ENCODE data around the gene KRT14. TPM values are rescaled to one million over a fixed set of nuclear protein-coding genes. Genes with fewer than 3 reads are reported as not detected.

Gene KRT14
- total RNA-seq, 1 experiment from 2014 or later = not detected

DNA sequence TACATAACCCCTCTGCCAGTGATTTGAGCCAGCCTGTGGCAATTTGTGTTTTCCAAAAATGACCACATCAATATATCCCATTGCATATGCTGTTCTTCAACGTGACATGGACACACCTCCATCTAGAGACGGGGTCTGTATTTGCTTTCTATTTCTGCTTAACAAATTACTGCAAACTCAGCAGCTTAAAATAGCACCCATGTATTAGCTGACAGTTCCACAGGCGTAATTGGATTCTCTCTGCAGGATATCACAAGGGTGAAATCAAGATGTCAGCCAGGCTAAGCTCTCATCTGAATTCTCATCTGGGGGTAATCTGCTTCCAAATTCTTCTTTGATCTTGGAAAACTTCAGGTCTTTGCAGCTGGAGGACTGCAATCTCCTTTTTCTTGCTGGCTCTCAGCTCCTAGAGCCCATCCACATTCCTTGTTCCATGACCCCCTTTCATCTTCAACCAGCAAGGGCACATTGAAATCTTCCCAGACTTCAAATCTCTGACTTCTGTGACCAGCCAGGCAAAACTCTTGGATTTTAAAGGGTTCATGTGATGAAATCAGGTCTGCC lies 23.0 kb downstream of the KRT14 start:
- peaks cover 11% of the 10 kb centered on the region for H3K4me1 Mint-ChIP-seq (ENCODE audit: low read depth, unreplicated experiment)

DNA sequence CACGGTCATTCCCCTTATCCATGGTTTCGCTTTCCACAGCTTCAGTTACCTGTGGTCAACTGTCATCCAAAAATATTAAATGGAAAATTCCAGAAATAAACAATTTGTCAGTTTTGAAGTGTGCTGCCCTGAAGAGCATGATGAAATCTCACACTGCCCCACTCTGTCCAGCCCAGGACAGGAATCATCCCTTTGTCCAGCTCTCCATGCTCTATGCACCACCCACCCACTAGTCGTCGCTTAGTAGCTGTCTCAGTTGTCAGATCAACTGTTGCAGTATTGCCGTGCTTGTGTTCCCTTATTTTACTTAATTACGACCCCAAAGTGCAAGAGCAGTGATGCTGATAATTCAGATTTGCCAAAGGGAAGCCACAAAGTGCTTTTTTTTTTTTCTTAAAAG lies 25.1 kb downstream of the KRT14 start:
- no peak overlapping the region for H3K4me3 Mint-ChIP-seq (ENCODE audit: unreplicated experiment)
- no TSS peak for BruUV-seq (replicated peaks)
- H3K9me3 Mint-ChIP-seq (ENCODE audit: unreplicated experiment) = no peaks in the 10 kb centered on the region
- no peak for DNase-seq
- peaks cover 3% of the 10 kb centered on the region for H3K27me3 Mint-ChIP-seq (ENCODE audit: insufficient read depth, unreplicated experiment)
- no peak overlapping the region for H3K27ac Mint-ChIP-seq (ENCODE audit: unreplicated experiment)
- TF ChIP-seq, protein P1, sequence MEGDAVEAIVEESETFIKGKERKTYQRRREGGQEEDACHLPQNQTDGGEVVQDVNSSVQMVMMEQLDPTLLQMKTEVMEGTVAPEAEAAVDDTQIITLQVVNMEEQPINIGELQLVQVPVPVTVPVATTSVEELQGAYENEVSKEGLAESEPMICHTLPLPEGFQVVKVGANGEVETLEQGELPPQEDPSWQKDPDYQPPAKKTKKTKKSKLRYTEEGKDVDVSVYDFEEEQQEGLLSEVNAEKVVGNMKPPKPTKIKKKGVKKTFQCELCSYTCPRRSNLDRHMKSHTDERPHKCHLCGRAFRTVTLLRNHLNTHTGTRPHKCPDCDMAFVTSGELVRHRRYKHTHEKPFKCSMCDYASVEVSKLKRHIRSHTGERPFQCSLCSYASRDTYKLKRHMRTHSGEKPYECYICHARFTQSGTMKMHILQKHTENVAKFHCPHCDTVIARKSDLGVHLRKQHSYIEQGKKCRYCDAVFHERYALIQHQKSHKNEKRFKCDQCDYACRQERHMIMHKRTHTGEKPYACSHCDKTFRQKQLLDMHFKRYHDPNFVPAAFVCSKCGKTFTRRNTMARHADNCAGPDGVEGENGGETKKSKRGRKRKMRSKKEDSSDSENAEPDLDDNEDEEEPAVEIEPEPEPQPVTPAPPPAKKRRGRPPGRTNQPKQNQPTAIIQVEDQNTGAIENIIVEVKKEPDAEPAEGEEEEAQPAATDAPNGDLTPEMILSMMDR (IDR thresholded peaks at IDR 0.05; ENCODE audit: insufficient read depth in 1 of 2, low read depth in 1 of 2, low read length in 1 of 2, severe bottlenecking in 1 of 2, unreplicated experiment in 1 of 2) = no peak
- intact Hi-C loops (cut with micrococcal nuclease; ENCODE audit: unreplicated experiment) = no loop called here
- Histone ChIP-seq H3K9me3 (no peaks in the 10 kb centered on the region), H3K4me1 (0 out of 2 replicates have a peak, but pooled peaks cover 5% of the 10 kb centered on the region), H3K4me3 (ENCODE audit: low read depth, low read length) (no peak overlapping the region), H3K27me3 (replicated peaks; ENCODE audit: control insufficient read depth, insufficient read depth, low read length) (no peaks in the 10 kb centered on the region), H3K36me3 (ENCODE audit: control insufficient read depth, insufficient read depth, low read length) (no peaks in the 10 kb centered on the region)
- no peaks in the 10 kb centered on the region for H3K36me3 Mint-ChIP-seq (ENCODE audit: insufficient read depth, unreplicated experiment)
- peaks cover 11% of the 10 kb centered on the region for H3K4me1 Mint-ChIP-seq (ENCODE audit: low read depth, unreplicated experiment)
- CTCF ChIA-PET = no interaction called here
- POLR2A ChIA-PET = no interaction called here

More for the DNA sequence above, 23.0 kb downstream of the KRT14 start:
- CTCF ChIA-PET = interaction anchor here (0.9 to 1.4 kb wide), 2 partner anchors 99 to 102 kb away, joined by 3 to 5 read pairs; no protein-coding TSS in a partner anchor
- TF ChIP-seq, protein P1 (IDR thresholded peaks at IDR 0.05; ENCODE audit: insufficient read depth in 1 of 2, low read depth in 1 of 2, low read length in 1 of 2, severe bottlenecking in 1 of 2, unreplicated experiment in 1 of 2) = no peak
- Histone ChIP-seq H3K4me3 (ENCODE audit: low read depth, low read length) (no peak overlapping the region), H3K9me3 (no peaks in the 10 kb centered on the region), H3K27me3 (replicated peaks; ENCODE audit: control insufficient read depth, insufficient read depth, low read length) (no peaks in the 10 kb centered on the region), H3K4me1 (0 out of 2 replicates have a peak, but pooled peaks cover 5% of the 10 kb centered on the region), H3K36me3 (ENCODE audit: control insufficient read depth, insufficient read depth, low read length) (no peaks in the 10 kb centered on the region)
- Mint-ChIP-seq H3K36me3 (ENCODE audit: insufficient read depth, unreplicated experiment) (no peaks in the 10 kb centered on the region), H3K27ac (ENCODE audit: unreplicated experiment) (no peak overlapping the region), H3K27me3 (ENCODE audit: insufficient read depth, unreplicated experiment) (no peaks in the 10 kb centered on the region), H3K9me3 (ENCODE audit: unreplicated experiment) (no peaks in the 10 kb centered on the region), H3K4me3 (ENCODE audit: unreplicated experiment) (no peak overlapping the region)
- DNase-seq = peak in 1 of 2 experiments; percentile 22
- POLR2A ChIA-PET = no interaction called here
- intact Hi-C loops (cut with micrococcal nuclease; ENCODE audit: unreplicated experiment) = no loop called here
- BruUV-seq (replicated peaks) = no TSS peak

GRCh38 chr17:41559548-41559947 lies 27.1 kb downstream of the KRT14 start:
- no peak for DNase-seq
- Mint-ChIP-seq H3K36me3 (ENCODE audit: insufficient read depth, unreplicated experiment) (no peaks in the 10 kb centered on the region), H3K4me3 (ENCODE audit: unreplicated experiment) (no peak overlapping the region), H3K4me1 (ENCODE audit: low read depth, unreplicated experiment) (peaks cover 16% of the 10 kb centered on the region), H3K9me3 (ENCODE audit: unreplicated experiment) (no peaks in the 10 kb centered on the region), H3K27me3 (ENCODE audit: insufficient read depth, unreplicated experiment) (peaks cover 3% of the 10 kb centered on the region), H3K27ac (ENCODE audit: unreplicated experiment) (no peak overlapping the region)
- H3K4me1 ChIP-seq = peaks cover 12% of the 10 kb centered on the region; the same call in 1 of the 2 replicates
- H3K4me3 ChIP-seq (ENCODE audit: low read depth, low read length) = no peak overlapping the region
- intact Hi-C loops (cut with micrococcal nuclease; ENCODE audit: unreplicated experiment) = no loop called here
- no TSS peak for BruUV-seq (replicated peaks)
- no peaks in the 10 kb centered on the region for H3K36me3 ChIP-seq (ENCODE audit: control insufficient read depth, insufficient read depth, low read length)
- H3K27me3 ChIP-seq (replicated peaks; ENCODE audit: control insufficient read depth, insufficient read depth, low read length) = no peaks in the 10 kb centered on the region
- TF ChIP-seq, protein P1 (IDR thresholded peaks at IDR 0.05; ENCODE audit: insufficient read depth in 1 of 2, low read depth in 1 of 2, low read length in 1 of 2, severe bottlenecking in 1 of 2, unreplicated experiment in 1 of 2) = no peak
- no peaks in the 10 kb centered on the region for H3K9me3 ChIP-seq
- ChIA-PET CTCF (interaction anchor here (0.7 to 1.2 kb wide), 3 partner anchors 10 to 54 kb away, joined by 3 to 5 read pairs (median 4); no protein-coding TSS in a partner anchor), POLR2A (no interaction called here)
